Measurements from ENCODE around the gene SPATA13. TPM values are rescaled to one million over a fixed set of nuclear protein-coding genes. Genes with fewer than 3 reads are reported as not detected.
A peak's percentile ranks its signal among the peaks of the same experiment; 100 is the strongest.
"Not testable (repeated sequence)": the region's sequence is repeated elsewhere in the genome, so short reads cannot be mapped to it uniquely, and the experiment has no call there.

Gene SPATA13
- 4.2 and 15.7 TPM in 2 replicates for total RNA-seq (2012; rRNA removed)

DNA sequence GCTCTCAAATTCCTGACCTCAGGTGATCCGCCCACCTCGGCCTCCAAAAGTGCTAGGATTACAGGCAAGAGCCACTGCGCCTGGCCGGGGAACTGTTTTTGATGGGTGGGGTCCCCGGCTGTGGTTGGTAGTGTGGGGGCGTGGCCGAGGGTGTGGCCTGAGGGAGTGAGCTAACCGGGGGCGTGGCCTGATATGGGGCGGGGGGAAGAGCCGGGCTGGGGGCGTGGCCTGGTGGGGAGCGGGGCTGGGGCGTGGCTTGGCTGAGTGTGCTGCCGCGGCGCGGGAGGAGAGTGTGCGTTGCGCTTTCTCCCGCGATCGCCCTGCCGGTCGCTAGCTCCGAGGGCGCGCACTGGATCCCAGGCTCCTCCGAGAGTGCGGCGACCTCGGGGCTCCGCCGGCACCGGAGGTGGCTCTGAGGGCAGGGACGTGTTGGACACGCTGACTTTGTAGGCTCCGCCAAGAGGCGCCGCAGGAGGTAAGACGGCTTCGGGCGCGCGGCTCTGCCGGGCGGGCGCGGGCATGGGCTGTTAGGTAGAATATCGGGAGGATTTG lies at the start of gene SPATA13:
SPATA13 (plus strand) TSS at position 263 of the 552 bp plus-strand sequence. CDS start 62,210 bp downstream, outside the sequence.
- peak within 1 kb of the TSS; percentile 82 for H3K4me3 ChIP-seq (ENCODE audit: low read length)
- peaks cover 4% of the 10 kb centered on the region for H3K27me3 ChIP-seq (ENCODE audit: control insufficient read depth, insufficient read depth, low read length)
- peak within 1 kb of the TSS; percentile 97 for H3K4me2 ChIP-seq (ENCODE audit: low read length)
- no peaks in the 10 kb centered on the region for H3K36me3 ChIP-seq (ENCODE audit: insufficient read depth, low read length)
- H3K9me3 ChIP-seq (replicated peaks; ENCODE audit: low read length) = no peaks in the 10 kb centered on the region
- H3K4me1 ChIP-seq (ENCODE audit: control insufficient read depth, insufficient read depth, low read length) = peaks cover 21% of the 10 kb centered on the region
- H3K9ac ChIP-seq (ENCODE audit: low read depth, low read length) = peak within 1 kb of the TSS; percentile 77

- H3K4me1 ChIP-seq (ENCODE audit: control insufficient read depth, insufficient read depth, low read length) = peaks cover 12% of the 10 kb centered on the region
- H3K4me3 ChIP-seq (ENCODE audit: low read length) = no peak overlapping the region
- no peak overlapping the region for H3K4me2 ChIP-seq (ENCODE audit: low read length)
- H3K27me3 ChIP-seq (ENCODE audit: control insufficient read depth, insufficient read depth, low read length) = peaks cover 19% of the 10 kb centered on the region
- no peak overlapping the region for H3K9ac ChIP-seq (ENCODE audit: low read depth, low read length)
- no peaks in the 10 kb centered on the region for H3K36me3 ChIP-seq (ENCODE audit: insufficient read depth, low read length)
- H3K9me3 ChIP-seq (replicated peaks; ENCODE audit: low read length) = no peaks in the 10 kb centered on the region
These were observed 47.7 kb upstream of the SPATA13 start for GRCh38 chr13:24112791-24113190.

- Histone ChIP-seq H3K4me1 (ENCODE audit: control insufficient read depth, insufficient read depth, low read length) (peaks cover 12% of the 10 kb centered on the region), H3K36me3 (ENCODE audit: insufficient read depth, low read length) (no peaks in the 10 kb centered on the region), H3K9me3 (replicated peaks; ENCODE audit: low read length) (no peaks in the 10 kb centered on the region)
These were observed 44.8 kb upstream of the SPATA13 start for GRCh38 chr13:24115671-24116070.

DNA sequence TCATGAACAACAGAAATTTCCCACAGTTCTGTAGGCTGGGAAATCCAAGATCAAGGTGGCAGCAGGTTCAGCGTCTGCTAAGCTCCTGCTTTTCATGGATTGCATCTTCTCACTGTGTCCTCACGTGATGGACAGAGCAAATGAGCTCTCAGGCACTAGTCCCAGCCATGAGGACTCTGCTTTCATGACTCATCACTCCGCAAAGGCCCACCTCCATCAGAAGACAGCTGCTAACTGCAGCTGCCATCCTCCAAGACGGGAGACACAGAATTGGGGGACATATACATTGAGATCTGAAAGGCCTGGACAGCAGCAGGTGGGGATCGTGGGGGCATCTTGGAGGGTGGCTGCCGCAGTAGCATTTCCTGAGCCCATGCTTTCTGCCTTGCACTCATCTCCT lies 44.4 kb upstream of the SPATA13 start:
- H3K36me3 ChIP-seq (ENCODE audit: insufficient read depth, low read length) = no peaks in the 10 kb centered on the region
- peaks cover 32% of the 10 kb centered on the region for H3K27me3 ChIP-seq (ENCODE audit: control insufficient read depth, insufficient read depth, low read length)
- H3K9me3 ChIP-seq (replicated peaks; ENCODE audit: low read length) = no peaks in the 10 kb centered on the region
- no peak overlapping the region for H3K9ac ChIP-seq (ENCODE audit: low read depth, low read length)
- peaks cover 12% of the 10 kb centered on the region for H3K4me1 ChIP-seq (ENCODE audit: control insufficient read depth, insufficient read depth, low read length)
- H3K4me3 ChIP-seq (ENCODE audit: low read length) = no peak overlapping the region
- H3K4me2 ChIP-seq (ENCODE audit: low read length) = no peak overlapping the region

More at GRCh38 chr13:24115671-24116070, 44.8 kb upstream of the SPATA13 start:
- no peak overlapping the region for H3K9ac ChIP-seq (ENCODE audit: low read depth, low read length)
- H3K27me3 ChIP-seq (ENCODE audit: control insufficient read depth, insufficient read depth, low read length) = peaks cover 31% of the 10 kb centered on the region
- H3K4me3 ChIP-seq (ENCODE audit: low read length) = no peak overlapping the region
- no peak overlapping the region for H3K4me2 ChIP-seq (ENCODE audit: low read length)

DNA sequence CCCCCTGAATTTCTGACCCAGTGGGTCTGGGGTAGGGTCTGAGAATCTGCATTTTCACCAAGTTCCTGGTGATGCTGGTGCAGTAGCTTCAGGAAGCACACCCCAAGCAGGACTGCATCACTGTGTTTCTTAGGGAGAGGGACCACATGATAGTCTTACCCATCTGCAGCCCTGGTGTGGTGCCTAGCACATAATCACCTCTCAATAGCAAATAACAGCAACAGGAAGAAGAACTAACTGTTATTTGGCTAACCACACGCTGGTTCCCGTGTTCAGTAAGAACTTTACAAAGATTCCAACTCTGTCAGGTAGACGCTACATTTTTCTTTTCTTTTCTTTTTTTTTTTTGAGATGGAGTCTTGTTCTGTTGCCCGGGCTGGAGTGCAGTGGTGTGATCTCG lies 41.9 kb upstream of the SPATA13 start:
- H3K27me3 ChIP-seq (ENCODE audit: control insufficient read depth, insufficient read depth, low read length) = peaks cover 40% of the 10 kb centered on the region
- H3K9ac ChIP-seq (ENCODE audit: low read depth, low read length) = no peak overlapping the region
- H3K36me3 ChIP-seq (ENCODE audit: insufficient read depth, low read length) = no peaks in the 10 kb centered on the region
- H3K4me3 ChIP-seq (ENCODE audit: low read length) = no peak overlapping the region
- peaks cover 6% of the 10 kb centered on the region for H3K4me1 ChIP-seq (ENCODE audit: control insufficient read depth, insufficient read depth, low read length)
- H3K4me2 ChIP-seq (ENCODE audit: low read length) = no peak overlapping the region
- no peaks in the 10 kb centered on the region for H3K9me3 ChIP-seq (replicated peaks; ENCODE audit: low read length)

GRCh38 chr13:24119626-24120508 lies 40.7 kb upstream of the SPATA13 start:
- no peak overlapping the region for H3K4me2 ChIP-seq (ENCODE audit: low read length)
- H3K9me3 ChIP-seq (replicated peaks; ENCODE audit: low read length) = no peaks in the 10 kb centered on the region
- peaks cover 6% of the 10 kb centered on the region for H3K4me1 ChIP-seq (ENCODE audit: control insufficient read depth, insufficient read depth, low read length)
- H3K27me3 ChIP-seq (ENCODE audit: control insufficient read depth, insufficient read depth, low read length) = peaks cover 49% of the 10 kb centered on the region
- no peak overlapping the region for H3K4me3 ChIP-seq (ENCODE audit: low read length)
- no peak overlapping the region for H3K9ac ChIP-seq (ENCODE audit: low read depth, low read length)
- H3K36me3 ChIP-seq (ENCODE audit: insufficient read depth, low read length) = no peaks in the 10 kb centered on the region

DNA sequence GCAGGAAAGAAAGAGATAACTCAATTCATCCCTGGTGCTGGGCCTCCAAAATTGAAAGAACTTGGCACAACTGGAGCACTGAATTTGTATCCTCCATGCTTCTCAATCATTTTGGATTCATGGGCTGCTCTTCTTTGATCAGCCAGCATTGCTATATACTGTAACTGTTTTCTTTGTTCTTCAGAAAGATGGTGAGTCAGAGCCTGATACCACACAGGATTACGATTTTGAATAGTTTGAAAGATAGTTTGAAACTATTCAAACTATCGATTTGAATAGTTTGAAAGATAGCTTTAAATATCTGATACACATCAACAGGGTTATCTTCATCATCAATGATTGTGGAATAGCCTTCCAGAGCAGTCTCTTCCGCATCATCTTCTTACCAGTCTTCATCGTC lies 38.5 kb upstream of the SPATA13 start:
- H3K9ac ChIP-seq (ENCODE audit: low read depth, low read length); H3K36me3 ChIP-seq (ENCODE audit: insufficient read depth, low read length); H3K4me2 ChIP-seq (ENCODE audit: low read length); H3K9me3 ChIP-seq (replicated peaks; ENCODE audit: low read length); H3K4me3 ChIP-seq (ENCODE audit: low read length); H3K4me1 ChIP-seq (ENCODE audit: control insufficient read depth, insufficient read depth, low read length): not testable (repeated sequence)
- peaks cover 66% of the 10 kb centered on the region for H3K27me3 ChIP-seq (ENCODE audit: control insufficient read depth, insufficient read depth, low read length)

- Histone ChIP-seq H3K4me2 (ENCODE audit: low read length) (no peak overlapping the region), H3K36me3 (ENCODE audit: insufficient read depth, low read length) (no peaks in the 10 kb centered on the region), H3K9me3 (replicated peaks; ENCODE audit: low read length) (no peaks in the 10 kb centered on the region), H3K27me3 (ENCODE audit: control insufficient read depth, insufficient read depth, low read length) (peaks cover 71% of the 10 kb centered on the region), H3K4me3 (ENCODE audit: low read length) (no peak overlapping the region), H3K4me1 (ENCODE audit: control insufficient read depth, insufficient read depth, low read length) (no peaks in the 10 kb centered on the region), H3K9ac (ENCODE audit: low read depth, low read length) (no peak overlapping the region)
These were observed 38.0 kb upstream of the SPATA13 start for GRCh38 chr13:24122569-24122968.

- Histone ChIP-seq H3K9ac (ENCODE audit: low read depth, low read length) (no peak overlapping the region), H3K4me2 (ENCODE audit: low read length) (no peak overlapping the region)
These were observed 36.8 kb upstream of the SPATA13 start for GRCh38 chr13:24123761-24124160.

DNA sequence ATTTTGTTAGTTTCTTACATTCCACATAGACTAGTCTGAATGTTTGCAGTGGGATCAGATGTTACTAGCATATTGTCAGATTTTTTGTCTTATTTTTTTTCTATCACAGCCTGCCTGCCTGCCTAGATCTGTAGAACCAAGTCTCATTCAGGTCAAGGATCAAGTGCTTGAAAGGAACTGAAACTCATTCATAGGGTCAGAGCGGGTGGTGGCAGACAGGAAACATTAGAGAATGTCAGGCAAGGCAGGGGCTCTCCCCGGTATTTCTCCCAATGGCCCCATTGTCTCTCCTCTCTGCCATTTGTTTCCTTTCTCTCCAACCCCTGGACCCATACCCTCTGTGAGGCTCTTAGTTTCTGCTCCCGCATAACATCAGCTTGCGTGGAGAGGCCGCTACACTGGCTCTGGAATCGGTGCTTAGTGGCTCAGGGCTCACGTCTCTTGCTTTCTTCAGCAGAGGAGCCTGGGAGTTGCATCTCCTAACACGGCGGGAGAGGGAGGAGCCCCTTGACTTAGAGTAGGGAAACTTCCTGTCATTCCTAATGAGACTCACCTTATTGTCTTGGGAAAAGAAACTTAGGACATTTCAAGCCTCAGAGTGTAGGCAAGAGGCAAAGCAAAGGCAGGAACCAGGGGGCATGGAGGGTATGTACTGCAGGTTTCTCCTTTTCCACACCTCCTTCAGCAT lies 35.6 kb upstream of the SPATA13 start:
- Histone ChIP-seq H3K9me3 (replicated peaks; ENCODE audit: low read length) (no peaks in the 10 kb centered on the region), H3K9ac (ENCODE audit: low read depth, low read length) (no peak overlapping the region), H3K4me1 (ENCODE audit: control insufficient read depth, insufficient read depth, low read length) (no peaks in the 10 kb centered on the region), H3K4me2 (ENCODE audit: low read length) (no peak overlapping the region), H3K27me3 (ENCODE audit: control insufficient read depth, insufficient read depth, low read length) (peaks cover 76% of the 10 kb centered on the region), H3K4me3 (ENCODE audit: low read length) (no peak overlapping the region), H3K36me3 (ENCODE audit: insufficient read depth, low read length) (no peaks in the 10 kb centered on the region)

More at GRCh38 chr13:24123761-24124160, 36.8 kb upstream of the SPATA13 start:
- H3K27me3 ChIP-seq (ENCODE audit: control insufficient read depth, insufficient read depth, low read length) = peaks cover 74% of the 10 kb centered on the region
- no peaks in the 10 kb centered on the region for H3K4me1 ChIP-seq (ENCODE audit: control insufficient read depth, insufficient read depth, low read length)
- no peaks in the 10 kb centered on the region for H3K9me3 ChIP-seq (replicated peaks; ENCODE audit: low read length)
- no peaks in the 10 kb centered on the region for H3K36me3 ChIP-seq (ENCODE audit: insufficient read depth, low read length)
- H3K4me3 ChIP-seq (ENCODE audit: low read length) = no peak overlapping the region

DNA sequence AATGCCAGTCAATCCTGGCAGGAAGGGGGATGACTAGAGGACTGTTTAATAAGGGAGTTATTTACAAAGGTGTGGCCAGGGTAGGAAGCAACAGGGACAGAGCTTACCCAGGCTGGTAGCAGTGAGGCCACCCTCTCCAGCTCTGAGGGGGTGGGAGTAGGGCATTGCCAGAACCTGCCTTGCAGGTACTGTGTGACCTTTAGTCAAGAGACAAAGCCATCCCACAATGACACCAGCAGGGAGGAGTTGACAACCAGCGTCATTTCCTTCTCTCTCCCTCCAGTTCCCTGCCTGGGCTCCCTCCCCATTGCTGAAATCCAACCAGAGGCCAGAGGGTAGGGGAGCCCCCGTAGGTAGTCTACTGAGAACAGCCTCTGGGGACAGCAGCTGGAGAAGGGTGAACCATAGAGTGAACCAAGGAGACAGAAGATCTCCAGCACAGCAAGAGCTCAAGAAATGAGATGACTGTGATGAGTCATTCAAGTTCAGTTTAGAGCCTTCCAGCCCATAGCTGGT lies 33.3 kb upstream of the SPATA13 start:
- no peaks in the 10 kb centered on the region for H3K4me1 ChIP-seq (ENCODE audit: control insufficient read depth, insufficient read depth, low read length)
- H3K4me3 ChIP-seq (ENCODE audit: low read length) = no peak overlapping the region

More for the DNA sequence above, 33.3 kb upstream of the SPATA13 start:
- no peak overlapping the region for H3K4me2 ChIP-seq (ENCODE audit: low read length)
- no peaks in the 10 kb centered on the region for H3K36me3 ChIP-seq (ENCODE audit: insufficient read depth, low read length)
- no peak overlapping the region for H3K9ac ChIP-seq (ENCODE audit: low read depth, low read length)
- peaks cover 73% of the 10 kb centered on the region for H3K27me3 ChIP-seq (ENCODE audit: control insufficient read depth, insufficient read depth, low read length)
- H3K9me3 ChIP-seq (replicated peaks; ENCODE audit: low read length) = peaks cover 7% of the 10 kb centered on the region
